T-helper 2 cell treated with Interferon-gamma antibody and Interleukin-4, amounts not matched to agents 5 μg/mL and 100 μg/mL, for 36 hours (primary cell): ENCODE data around the gene MYO7A.

Source experiments
- DNase-seq: peaks from one replicate; pipeline ENCODE4 v3.0.0; 2021; ENCODE audit warnings: low spot score
- H3K27ac Mint-ChIP-seq: one replicate; pipeline ENCODE4 v1.8.0; 2021; ENCODE audit warnings: mild to moderate bottlenecking, mixed read lengths
- H3K27me3 Mint-ChIP-seq: one replicate; pipeline ENCODE4 v1.8.0; 2021; ENCODE audit warnings: low read depth, mixed read lengths
- H3K36me3 Mint-ChIP-seq: one replicate; pipeline ENCODE4 v1.8.0; 2021; ENCODE audit warnings: low read depth, mixed read lengths
- H3K4me1 Mint-ChIP-seq: one replicate; pipeline ENCODE4 v1.8.0; 2021; ENCODE audit warnings: low read depth, mixed read lengths
- H3K4me3 Mint-ChIP-seq: one replicate; pipeline ENCODE4 v1.8.0; 2022; ENCODE audit warnings: mild to moderate bottlenecking, moderate library complexity, mixed read lengths
- H3K9me3 Mint-ChIP-seq: one replicate; pipeline ENCODE4 v1.8.0; 2021; ENCODE audit warnings: mixed read lengths

Gene MYO7A

GRCh38 chr11:77158041-77158695 lies 30.1 kb downstream of the MYO7A start:
- Mint-ChIP-seq H3K27me3 (peaks cover 11% of the 10 kb centered on the region), H3K4me1 (peaks cover 4% of the 10 kb centered on the region), H3K36me3 (no peaks in the 10 kb centered on the region), H3K4me3 (no peak overlapping the region), H3K27ac (no peak overlapping the region), H3K9me3 (no peaks in the 10 kb centered on the region)
- no peak for DNase-seq

- Mint-ChIP-seq H3K4me3 (no peak overlapping the region), H3K36me3 (no peaks in the 10 kb centered on the region), H3K9me3 (no peaks in the 10 kb centered on the region), H3K27ac (no peak overlapping the region), H3K27me3 (peaks cover 11% of the 10 kb centered on the region), H3K4me1 (no peaks in the 10 kb centered on the region)
- DNase-seq, result no peak
These were observed 31.3 kb downstream of the MYO7A start for GRCh38 chr11:77159219-77159936.

GRCh38 chr11:77159937-77160495 lies 32.0 kb downstream of the MYO7A start:
- no peaks in the 10 kb centered on the region for H3K36me3 Mint-ChIP-seq
- no peaks in the 10 kb centered on the region for H3K9me3 Mint-ChIP-seq
- H3K4me1 Mint-ChIP-seq, result no peaks in the 10 kb centered on the region
- DNase-seq, result no peak
- H3K4me3 Mint-ChIP-seq, result no peak overlapping the region
- peaks cover 11% of the 10 kb centered on the region for H3K27me3 Mint-ChIP-seq
- H3K27ac Mint-ChIP-seq, result no peak overlapping the region

DNA sequence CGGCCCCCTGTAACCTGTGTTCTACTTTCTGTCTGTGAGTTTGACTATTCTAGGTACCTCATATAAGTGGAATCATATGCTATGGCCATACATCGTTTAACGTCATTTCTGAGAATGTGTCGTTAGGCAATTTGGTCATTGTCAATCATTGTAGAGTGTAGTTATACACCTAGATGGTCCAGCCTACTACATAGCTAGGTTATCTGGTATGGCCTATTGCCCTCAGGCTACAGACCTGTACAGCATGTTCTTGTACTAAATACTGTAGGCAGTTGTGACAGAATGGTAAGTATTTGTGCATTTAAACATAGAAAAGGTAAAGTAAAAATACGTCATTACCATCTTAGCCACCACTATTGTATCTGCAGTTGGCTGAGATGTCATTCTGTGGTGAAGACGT lies 35.2 kb downstream of the MYO7A start:
- H3K9me3 Mint-ChIP-seq, result no peaks in the 10 kb centered on the region
- no peak for DNase-seq
- H3K36me3 Mint-ChIP-seq, result no peaks in the 10 kb centered on the region
- H3K27me3 Mint-ChIP-seq, result peaks cover 16% of the 10 kb centered on the region
- no peak overlapping the region for H3K27ac Mint-ChIP-seq
- H3K4me1 Mint-ChIP-seq, result no peaks in the 10 kb centered on the region
- H3K4me3 Mint-ChIP-seq, result no peak overlapping the region

DNA sequence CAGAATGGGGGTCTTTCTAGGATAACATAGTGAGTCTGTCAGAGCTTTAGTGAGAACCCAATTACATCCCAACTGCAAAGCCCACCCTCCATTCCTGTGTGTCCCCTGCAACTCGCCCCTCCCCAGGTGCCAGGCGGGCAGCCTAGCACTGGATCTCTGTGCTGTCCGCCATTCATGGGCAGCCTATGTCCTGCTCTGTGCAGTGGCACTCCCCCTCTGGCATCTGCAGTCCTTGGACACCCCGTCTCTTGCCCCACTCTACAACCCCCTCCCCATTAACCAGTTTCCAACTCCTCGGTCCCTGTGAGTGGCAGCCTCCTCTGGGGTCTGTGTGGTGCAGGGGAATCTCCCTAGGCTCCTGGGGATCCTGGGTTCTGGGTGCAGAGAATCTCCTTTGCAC lies 37.0 kb downstream of the MYO7A start:
- Mint-ChIP-seq H3K4me3 (no peak overlapping the region), H3K27ac (no peak overlapping the region), H3K36me3 (no peaks in the 10 kb centered on the region)

DNA sequence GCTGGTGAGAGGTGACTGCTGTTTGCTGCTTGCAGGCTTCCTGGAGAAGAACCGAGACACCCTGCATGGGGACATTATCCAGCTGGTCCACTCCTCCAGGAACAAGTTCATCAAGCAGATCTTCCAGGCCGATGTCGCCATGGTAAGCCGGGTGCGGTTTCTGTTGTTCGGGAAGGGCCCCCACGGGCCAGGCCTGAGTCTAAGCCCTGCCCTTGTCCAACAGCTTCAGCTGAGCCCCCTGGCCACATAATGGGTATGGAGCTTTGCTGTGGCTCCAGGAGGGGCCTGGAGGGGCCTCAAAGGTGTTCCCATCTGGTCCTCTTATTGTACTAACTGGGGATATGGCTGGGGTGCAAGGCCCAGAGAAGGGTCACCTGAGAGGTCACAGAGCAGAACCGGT lies 38.0 kb downstream of the MYO7A start:
- H3K4me3 Mint-ChIP-seq, result no peak overlapping the region
- no peak overlapping the region for H3K27ac Mint-ChIP-seq
- no peaks in the 10 kb centered on the region for H3K4me1 Mint-ChIP-seq
- no peaks in the 10 kb centered on the region for H3K9me3 Mint-ChIP-seq
- H3K27me3 Mint-ChIP-seq, result peaks cover 11% of the 10 kb centered on the region
- H3K36me3 Mint-ChIP-seq, result no peaks in the 10 kb centered on the region
- DNase-seq, result no peak

More for the DNA sequence above, 37.0 kb downstream of the MYO7A start:
- Mint-ChIP-seq H3K4me1 (no peaks in the 10 kb centered on the region), H3K9me3 (no peaks in the 10 kb centered on the region), H3K27me3 (peaks cover 13% of the 10 kb centered on the region)
- DNase-seq, result no peak

DNA sequence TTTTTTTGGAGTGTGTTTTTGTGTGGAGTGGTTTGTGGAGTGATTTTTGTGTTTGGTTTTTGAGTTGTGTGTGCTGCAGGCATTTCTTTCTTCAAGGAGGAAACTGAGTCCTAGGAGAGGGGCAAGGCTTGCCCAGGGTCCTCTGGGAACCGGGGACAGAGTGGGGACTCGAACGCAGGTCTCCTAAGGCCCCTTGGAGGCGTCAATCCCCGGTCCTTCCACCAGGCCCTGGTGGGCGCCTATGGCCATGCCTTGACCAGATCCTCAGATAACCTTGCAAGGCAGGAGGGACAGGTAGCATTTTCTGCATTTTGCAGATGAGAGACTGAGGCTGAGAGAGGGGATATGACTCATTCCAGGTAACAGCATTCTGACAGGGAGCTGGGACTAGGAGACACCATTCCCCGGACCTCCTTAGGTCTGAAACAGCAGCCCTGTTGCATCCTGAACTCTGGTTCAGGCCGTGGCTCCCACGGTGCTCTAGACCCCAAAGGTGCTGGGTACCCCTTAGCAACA lies 39.1 kb downstream of the MYO7A start:
- Mint-ChIP-seq H3K27me3 (peaks cover 9% of the 10 kb centered on the region), H3K36me3 (no peaks in the 10 kb centered on the region), H3K4me3 (no peak overlapping the region), H3K4me1 (no peaks in the 10 kb centered on the region), H3K27ac (no peak overlapping the region), H3K9me3 (no peaks in the 10 kb centered on the region)
- DNase-seq, result no peak

GRCh38 chr11:77167791-77168190 lies 39.7 kb downstream of the MYO7A start:
- Mint-ChIP-seq H3K27me3 (peaks cover 5% of the 10 kb centered on the region), H3K4me1 (no peaks in the 10 kb centered on the region), H3K4me3 (no peak overlapping the region), H3K9me3 (no peaks in the 10 kb centered on the region), H3K27ac (no peak overlapping the region), H3K36me3 (no peaks in the 10 kb centered on the region)
- DNase-seq, result no peak

- H3K9me3 Mint-ChIP-seq, result no peaks in the 10 kb centered on the region
- H3K27ac Mint-ChIP-seq, result no peak overlapping the region
- no peaks in the 10 kb centered on the region for H3K4me1 Mint-ChIP-seq
- H3K36me3 Mint-ChIP-seq, result no peaks in the 10 kb centered on the region
- DNase-seq, result no peak
- no peak overlapping the region for H3K4me3 Mint-ChIP-seq
- H3K27me3 Mint-ChIP-seq, result peaks cover 5% of the 10 kb centered on the region
These were observed 42.1 kb downstream of the MYO7A start for GRCh38 chr11:77170107-77170506.

- H3K27ac Mint-ChIP-seq, result no peak overlapping the region
- H3K4me1 Mint-ChIP-seq, result no peaks in the 10 kb centered on the region
- H3K4me3 Mint-ChIP-seq, result no peak overlapping the region
- H3K27me3 Mint-ChIP-seq, result no peaks in the 10 kb centered on the region
- no peak for DNase-seq
- H3K9me3 Mint-ChIP-seq, result no peaks in the 10 kb centered on the region
- H3K36me3 Mint-ChIP-seq, result no peaks in the 10 kb centered on the region
These were observed 43.2 kb downstream of the MYO7A start for GRCh38 chr11:77171254-77171653.

DNA sequence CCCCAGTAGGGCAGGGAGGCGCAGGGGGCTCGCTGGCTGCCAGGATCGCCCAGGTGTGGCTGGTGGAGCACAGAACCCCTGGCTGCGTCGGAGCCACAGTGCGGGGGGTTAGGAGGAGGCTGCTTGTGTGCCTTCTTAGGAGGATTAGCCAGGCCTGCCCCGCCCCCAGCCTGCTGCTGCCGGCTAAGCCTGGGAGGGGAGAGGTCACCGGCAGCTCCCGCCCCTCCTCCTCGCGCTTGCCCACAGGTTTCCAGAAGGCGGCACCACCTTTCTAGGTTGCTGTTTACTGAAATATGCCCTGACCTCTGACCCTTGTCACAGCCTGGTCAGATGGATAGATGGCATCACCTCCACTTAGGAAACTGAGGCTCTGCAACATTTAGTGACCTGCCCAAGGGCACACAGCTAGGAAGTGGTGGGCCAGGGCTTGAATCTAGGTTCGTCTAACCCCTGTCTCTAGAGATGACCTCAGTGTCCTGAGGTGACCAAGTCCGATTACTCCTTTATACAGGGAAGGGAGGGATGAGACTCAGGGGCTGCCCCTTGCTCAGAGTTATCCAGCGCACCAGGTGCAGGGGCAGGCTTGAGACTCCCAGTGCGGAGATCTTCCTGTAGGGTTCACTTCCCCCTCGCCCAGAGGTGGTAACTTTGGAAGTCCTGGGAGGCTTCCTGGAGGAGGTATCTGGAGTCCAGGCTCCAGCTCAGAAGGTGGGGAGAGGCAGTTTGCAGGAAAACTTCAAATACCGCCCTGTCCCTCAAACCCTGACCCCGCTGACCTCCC lies 44.0 kb downstream of the MYO7A start:
- Mint-ChIP-seq H3K9me3 (no peaks in the 10 kb centered on the region), H3K4me1 (no peaks in the 10 kb centered on the region), H3K27me3 (no peaks in the 10 kb centered on the region), H3K36me3 (no peaks in the 10 kb centered on the region), H3K4me3 (no peak overlapping the region), H3K27ac (no peak overlapping the region)
- no peak for DNase-seq

GRCh38 chr11:77172666-77172982 lies 44.6 kb downstream of the MYO7A start:
- no peak for DNase-seq
- H3K4me3 Mint-ChIP-seq, result no peak overlapping the region
- no peaks in the 10 kb centered on the region for H3K36me3 Mint-ChIP-seq
- H3K4me1 Mint-ChIP-seq, result no peaks in the 10 kb centered on the region
- no peaks in the 10 kb centered on the region for H3K27me3 Mint-ChIP-seq
- H3K27ac Mint-ChIP-seq, result no peak overlapping the region
- no peaks in the 10 kb centered on the region for H3K9me3 Mint-ChIP-seq

GRCh38 chr11:77173494-77173893 lies 45.4 kb downstream of the MYO7A start:
- Mint-ChIP-seq H3K27ac (no peak overlapping the region), H3K9me3 (no peaks in the 10 kb centered on the region), H3K27me3 (no peaks in the 10 kb centered on the region), H3K4me3 (no peak overlapping the region), H3K4me1 (no peaks in the 10 kb centered on the region), H3K36me3 (no peaks in the 10 kb centered on the region)
- no peak for DNase-seq

GRCh38 chr11:77174559-77174958 lies 46.5 kb downstream of the MYO7A start:
- no peaks in the 10 kb centered on the region for H3K4me1 Mint-ChIP-seq
- no peaks in the 10 kb centered on the region for H3K27me3 Mint-ChIP-seq
- no peaks in the 10 kb centered on the region for H3K9me3 Mint-ChIP-seq
- no peak overlapping the region for H3K27ac Mint-ChIP-seq
- DNase-seq, result no peak
- H3K36me3 Mint-ChIP-seq, result no peaks in the 10 kb centered on the region
- no peak overlapping the region for H3K4me3 Mint-ChIP-seq
